Measurements from ENCODE around the gene TFF3.

DNA sequence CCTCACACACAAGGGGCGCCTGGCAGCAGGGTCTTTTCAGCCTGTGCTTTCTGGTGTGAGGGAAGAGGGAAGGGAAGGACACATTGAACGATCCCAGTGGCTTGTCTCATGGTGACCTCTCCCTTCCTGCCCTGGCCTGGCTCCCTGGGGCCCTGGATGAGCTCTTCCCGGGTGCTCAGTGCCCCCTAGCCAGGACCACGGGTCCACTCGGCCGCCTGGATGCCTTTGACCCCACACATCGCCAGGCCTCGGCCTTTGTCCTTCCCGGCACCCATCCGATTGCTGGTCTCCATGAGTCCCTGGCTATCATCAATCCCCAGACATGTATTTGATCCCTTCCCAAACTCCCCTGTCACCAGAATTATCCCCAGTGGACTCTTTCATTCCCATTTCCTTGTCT is 6.0 kb upstream of the TFF3 start:
- TF ChIP-seq, protein P1, sequence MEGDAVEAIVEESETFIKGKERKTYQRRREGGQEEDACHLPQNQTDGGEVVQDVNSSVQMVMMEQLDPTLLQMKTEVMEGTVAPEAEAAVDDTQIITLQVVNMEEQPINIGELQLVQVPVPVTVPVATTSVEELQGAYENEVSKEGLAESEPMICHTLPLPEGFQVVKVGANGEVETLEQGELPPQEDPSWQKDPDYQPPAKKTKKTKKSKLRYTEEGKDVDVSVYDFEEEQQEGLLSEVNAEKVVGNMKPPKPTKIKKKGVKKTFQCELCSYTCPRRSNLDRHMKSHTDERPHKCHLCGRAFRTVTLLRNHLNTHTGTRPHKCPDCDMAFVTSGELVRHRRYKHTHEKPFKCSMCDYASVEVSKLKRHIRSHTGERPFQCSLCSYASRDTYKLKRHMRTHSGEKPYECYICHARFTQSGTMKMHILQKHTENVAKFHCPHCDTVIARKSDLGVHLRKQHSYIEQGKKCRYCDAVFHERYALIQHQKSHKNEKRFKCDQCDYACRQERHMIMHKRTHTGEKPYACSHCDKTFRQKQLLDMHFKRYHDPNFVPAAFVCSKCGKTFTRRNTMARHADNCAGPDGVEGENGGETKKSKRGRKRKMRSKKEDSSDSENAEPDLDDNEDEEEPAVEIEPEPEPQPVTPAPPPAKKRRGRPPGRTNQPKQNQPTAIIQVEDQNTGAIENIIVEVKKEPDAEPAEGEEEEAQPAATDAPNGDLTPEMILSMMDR (IDR thresholded peaks at IDR 0.05) = no peak
- no peak for TF ChIP-seq POLR2A (IDR thresholded peaks at IDR 0.05)

Measured in Peyer's patch (tissue), 4 donors.